Panc1 (cell line): ENCODE measurements around the gene RSAD2.

Experiments
- CTCF ChIP-seq: fragments of 450-650 bp; IDR thresholded peaks from 2 replicates; pipeline ENCODE4 v1.5.1; 2017; ENCODE audit warnings: mild to moderate bottlenecking
- POLR2AphosphoS5 ChIP-seq: IDR thresholded peaks from 2 replicates; pipeline ENCODE4 v1.6.1; 2012; ENCODE audit warnings: mild to moderate bottlenecking, low read depth, low read length, moderate library complexity
- TCF7L2 ChIP-seq: IDR thresholded peaks from 2 replicates; pipeline ENCODE4 v1.6.1; 2011; ENCODE audit warnings: mild to moderate bottlenecking, low read depth, low read length, inconsistent platforms
- TF ChIP-seq, protein P1 (sequence below), 2 experiments: IDR thresholded peaks; 2 replicates each; pipeline ENCODE4 v1.6.1; 2011 to 2012; ENCODE audit warnings: low read depth in 2 of 2, control low read depth in 1 of 2, low read length in 1 of 2, mild to moderate bottlenecking in 1 of 2, moderate library complexity in 1 of 2; ENCODE audit not compliant: insufficient read depth in 1 of 2

DNA sequence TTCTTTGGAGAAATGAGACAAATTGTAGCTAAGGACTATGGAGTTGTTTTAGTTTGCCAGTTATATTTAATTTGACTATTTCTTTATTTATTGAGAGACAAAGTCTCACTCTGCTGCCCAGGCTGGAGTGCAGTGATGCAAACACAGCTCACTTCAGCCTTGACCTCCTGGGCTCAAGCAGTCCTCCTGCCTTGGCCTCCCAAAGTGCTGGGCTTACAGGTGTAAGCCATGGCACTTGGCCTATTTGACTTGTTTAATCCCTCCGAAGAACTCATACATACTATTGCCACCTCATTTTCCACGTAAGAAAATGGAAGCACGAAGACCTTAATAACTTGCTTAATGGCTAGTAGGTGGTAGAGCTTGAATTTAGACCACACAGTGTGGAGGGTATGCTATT, 38.6 kb downstream of the RSAD2 start:
- TF ChIP-seq CTCF (no peak), TCF7L2 (no peak), POLR2AphosphoS5 (no peak)
- TF ChIP-seq, protein P1, sequence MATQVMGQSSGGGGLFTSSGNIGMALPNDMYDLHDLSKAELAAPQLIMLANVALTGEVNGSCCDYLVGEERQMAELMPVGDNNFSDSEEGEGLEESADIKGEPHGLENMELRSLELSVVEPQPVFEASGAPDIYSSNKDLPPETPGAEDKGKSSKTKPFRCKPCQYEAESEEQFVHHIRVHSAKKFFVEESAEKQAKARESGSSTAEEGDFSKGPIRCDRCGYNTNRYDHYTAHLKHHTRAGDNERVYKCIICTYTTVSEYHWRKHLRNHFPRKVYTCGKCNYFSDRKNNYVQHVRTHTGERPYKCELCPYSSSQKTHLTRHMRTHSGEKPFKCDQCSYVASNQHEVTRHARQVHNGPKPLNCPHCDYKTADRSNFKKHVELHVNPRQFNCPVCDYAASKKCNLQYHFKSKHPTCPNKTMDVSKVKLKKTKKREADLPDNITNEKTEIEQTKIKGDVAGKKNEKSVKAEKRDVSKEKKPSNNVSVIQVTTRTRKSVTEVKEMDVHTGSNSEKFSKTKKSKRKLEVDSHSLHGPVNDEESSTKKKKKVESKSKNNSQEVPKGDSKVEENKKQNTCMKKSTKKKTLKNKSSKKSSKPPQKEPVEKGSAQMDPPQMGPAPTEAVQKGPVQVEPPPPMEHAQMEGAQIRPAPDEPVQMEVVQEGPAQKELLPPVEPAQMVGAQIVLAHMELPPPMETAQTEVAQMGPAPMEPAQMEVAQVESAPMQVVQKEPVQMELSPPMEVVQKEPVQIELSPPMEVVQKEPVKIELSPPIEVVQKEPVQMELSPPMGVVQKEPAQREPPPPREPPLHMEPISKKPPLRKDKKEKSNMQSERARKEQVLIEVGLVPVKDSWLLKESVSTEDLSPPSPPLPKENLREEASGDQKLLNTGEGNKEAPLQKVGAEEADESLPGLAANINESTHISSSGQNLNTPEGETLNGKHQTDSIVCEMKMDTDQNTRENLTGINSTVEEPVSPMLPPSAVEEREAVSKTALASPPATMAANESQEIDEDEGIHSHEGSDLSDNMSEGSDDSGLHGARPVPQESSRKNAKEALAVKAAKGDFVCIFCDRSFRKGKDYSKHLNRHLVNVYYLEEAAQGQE (IDR thresholded peaks at IDR 0.05; ENCODE audit: insufficient read depth in 1 of 2, low read depth in 2 of 2, low read length in 1 of 2) = no peak
